ENCODE data around the gene ERBB4.

The ERBB4 gene

GRCh38 chr2:212147921-212148513, 390.6 kb downstream of the ERBB4 start:
- TF ChIP-seq, protein P1, sequence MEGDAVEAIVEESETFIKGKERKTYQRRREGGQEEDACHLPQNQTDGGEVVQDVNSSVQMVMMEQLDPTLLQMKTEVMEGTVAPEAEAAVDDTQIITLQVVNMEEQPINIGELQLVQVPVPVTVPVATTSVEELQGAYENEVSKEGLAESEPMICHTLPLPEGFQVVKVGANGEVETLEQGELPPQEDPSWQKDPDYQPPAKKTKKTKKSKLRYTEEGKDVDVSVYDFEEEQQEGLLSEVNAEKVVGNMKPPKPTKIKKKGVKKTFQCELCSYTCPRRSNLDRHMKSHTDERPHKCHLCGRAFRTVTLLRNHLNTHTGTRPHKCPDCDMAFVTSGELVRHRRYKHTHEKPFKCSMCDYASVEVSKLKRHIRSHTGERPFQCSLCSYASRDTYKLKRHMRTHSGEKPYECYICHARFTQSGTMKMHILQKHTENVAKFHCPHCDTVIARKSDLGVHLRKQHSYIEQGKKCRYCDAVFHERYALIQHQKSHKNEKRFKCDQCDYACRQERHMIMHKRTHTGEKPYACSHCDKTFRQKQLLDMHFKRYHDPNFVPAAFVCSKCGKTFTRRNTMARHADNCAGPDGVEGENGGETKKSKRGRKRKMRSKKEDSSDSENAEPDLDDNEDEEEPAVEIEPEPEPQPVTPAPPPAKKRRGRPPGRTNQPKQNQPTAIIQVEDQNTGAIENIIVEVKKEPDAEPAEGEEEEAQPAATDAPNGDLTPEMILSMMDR (IDR thresholded peaks at IDR 0.05; ENCODE audit: insufficient read depth, low read depth, low read length, missing control alignments), result peak; percentile 38
- peak; percentile 25 for DNase-seq (ENCODE audit: low read depth)
- H3K4me3 ChIP-seq (ENCODE audit: low read length), result no peak overlapping the region

- H3K4me3 ChIP-seq (ENCODE audit: low read length), result no peak overlapping the region
- TF ChIP-seq, protein P1 (IDR thresholded peaks at IDR 0.05; ENCODE audit: insufficient read depth, low read depth, low read length, missing control alignments), result no peak
- no peak for DNase-seq (ENCODE audit: low read depth)
These were observed 392.2 kb downstream of the ERBB4 start for GRCh38 chr2:212146416-212146815.

DNA sequence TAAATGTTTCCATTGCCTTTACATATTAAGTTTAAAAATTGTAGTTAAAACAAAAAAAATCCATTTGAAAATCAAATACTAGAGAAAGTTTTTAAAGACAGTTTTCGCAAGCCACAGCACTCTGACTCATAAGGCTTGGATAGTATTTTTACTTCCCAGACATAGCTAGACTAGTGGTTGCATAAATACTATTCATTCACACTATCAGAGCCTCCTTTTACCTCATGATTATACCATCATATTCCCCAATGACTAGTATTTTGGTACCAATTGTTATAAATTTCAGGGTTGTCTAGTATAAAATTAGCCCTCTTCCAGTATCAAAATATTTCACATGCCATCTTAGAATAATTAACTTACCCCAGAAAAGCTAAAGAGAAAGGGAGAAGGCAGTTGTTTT, 393.5 kb downstream of the ERBB4 start:
- DNase-seq (ENCODE audit: low read depth), result peak; percentile 60
- no peak overlapping the region for H3K4me3 ChIP-seq (ENCODE audit: low read length)
- TF ChIP-seq, protein P1 (IDR thresholded peaks at IDR 0.05; ENCODE audit: insufficient read depth, low read depth, low read length, missing control alignments), result no peak

DNA sequence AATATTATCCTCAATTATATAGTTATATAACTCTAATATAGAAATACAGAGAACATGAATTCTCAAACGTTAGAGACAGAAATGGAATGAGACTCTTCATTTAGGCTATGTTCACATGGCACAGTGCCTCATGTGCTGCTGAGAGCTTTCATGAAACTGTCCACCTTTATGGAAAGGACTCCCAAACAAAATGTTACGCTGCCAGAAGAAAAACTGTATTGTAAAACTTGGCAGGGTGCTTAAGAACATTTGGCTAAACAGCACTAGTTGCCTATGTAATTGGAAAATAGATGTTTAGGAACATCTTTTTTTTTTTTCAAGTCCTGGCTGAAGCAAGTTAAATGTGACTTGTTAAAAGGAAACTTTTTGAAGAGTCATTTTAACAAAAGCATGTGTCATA, 396.0 kb downstream of the ERBB4 start:
- DNase-seq (ENCODE audit: low read depth), result no peak
- H3K4me3 ChIP-seq (ENCODE audit: low read length), result no peak overlapping the region
- TF ChIP-seq, protein P1 (IDR thresholded peaks at IDR 0.05; ENCODE audit: insufficient read depth, low read depth, low read length, missing control alignments), result no peak

- no peak overlapping the region for H3K4me3 ChIP-seq (ENCODE audit: low read length)
- DNase-seq (ENCODE audit: low read depth), result no peak
- TF ChIP-seq, protein P1 (IDR thresholded peaks at IDR 0.05; ENCODE audit: insufficient read depth, low read depth, low read length, missing control alignments), result no peak
These were observed 397.1 kb downstream of the ERBB4 start for GRCh38 chr2:212141499-212141898.

- DNase-seq (ENCODE audit: low read depth), result no peak
- no peak overlapping the region for H3K4me3 ChIP-seq (ENCODE audit: low read length)
- TF ChIP-seq, protein P1 (IDR thresholded peaks at IDR 0.05; ENCODE audit: insufficient read depth, low read depth, low read length, missing control alignments), result no peak
These were observed 402.3 kb downstream of the ERBB4 start for GRCh38 chr2:212136216-212136795.

GRCh38 chr2:212135739-212136138, 402.9 kb downstream of the ERBB4 start:
- TF ChIP-seq, protein P1 (IDR thresholded peaks at IDR 0.05; ENCODE audit: insufficient read depth, low read depth, low read length, missing control alignments), result no peak
- no peak overlapping the region for H3K4me3 ChIP-seq (ENCODE audit: low read length)
- peak; percentile 29 for DNase-seq (ENCODE audit: low read depth)

Measured in epithelial cell of esophagus (primary cell).